HG02571 (cell line): Measurements from ENCODE around the gene ZBTB34.

Source experiments
- ATAC-seq: cut with Tn5 transposase; IDR thresholded peaks from one replicate; pipeline ENCODE4 v1.9.1; 2021; ENCODE audit warnings: mild to moderate bottlenecking, moderate library complexity; ENCODE audit not compliant: unreplicated experiment

The ZBTB34 gene

DNA sequence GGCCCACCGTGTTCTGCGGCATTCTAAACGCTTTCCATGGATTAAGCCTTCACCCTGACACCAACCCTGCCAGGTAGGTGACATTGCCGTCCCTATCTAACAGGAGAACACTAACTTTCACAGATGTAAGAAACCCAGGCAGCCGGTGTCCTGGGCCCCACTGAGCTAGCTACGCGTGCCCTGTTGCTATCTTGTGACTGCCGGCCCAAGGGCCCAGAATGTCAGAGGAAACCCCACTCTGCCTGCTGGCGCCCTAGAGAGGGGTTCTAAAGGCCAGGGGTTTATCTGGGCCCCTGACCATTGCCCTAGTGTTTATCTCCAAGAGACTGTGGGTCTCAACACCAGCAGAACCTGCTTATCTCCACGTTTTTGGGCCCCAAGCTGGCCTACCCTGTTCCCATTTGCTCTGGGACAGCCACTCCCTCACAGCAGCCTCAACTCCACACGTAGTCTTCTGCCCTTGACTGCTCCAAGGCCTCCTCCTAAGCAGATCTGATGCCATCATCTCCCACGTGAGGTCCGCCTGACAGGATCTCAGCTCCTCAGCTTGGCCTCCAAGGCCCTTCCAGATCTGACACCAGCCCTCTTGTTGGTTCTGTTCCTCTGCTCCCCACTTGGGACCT, 18.1 kb upstream of the ZBTB34 start:
- no peak for ATAC-seq

GRCh38 chr9:126842977-126843799, 17.3 kb upstream of the ZBTB34 start:
- no peak for ATAC-seq

DNA sequence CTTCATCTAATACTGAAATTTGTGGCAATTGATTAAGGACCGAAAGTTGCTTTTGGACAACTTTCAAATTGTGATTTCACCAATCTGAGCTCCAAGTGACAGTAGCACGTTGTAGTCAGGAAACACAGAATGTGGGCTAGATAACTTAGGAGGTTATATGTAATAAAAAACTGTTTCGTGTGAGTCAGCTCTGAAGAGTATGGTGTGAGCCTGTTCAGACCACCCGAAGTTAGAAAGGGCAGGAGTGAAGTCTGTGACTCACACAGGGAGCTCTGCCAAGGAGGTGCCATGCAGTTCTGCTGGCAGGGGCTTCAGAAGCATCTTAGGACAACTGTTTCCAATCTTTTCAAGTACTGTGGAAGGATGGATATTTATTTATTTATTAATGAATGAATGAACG, 16.4 kb upstream of the ZBTB34 start:
- ATAC-seq: no peak

GRCh38 chr9:126847051-126847450, 13.4 kb upstream of the ZBTB34 start:
- ATAC-seq: no peak

- ATAC-seq: no peak
Observed at GRCh38 chr9:126849591-126850225, 10.7 kb upstream of the ZBTB34 start.

GRCh38 chr9:126851286-126851880, 9.1 kb upstream of the ZBTB34 start:
- no peak for ATAC-seq

GRCh38 chr9:126852086-126852688, 8.3 kb upstream of the ZBTB34 start:
- ATAC-seq: no peak

DNA sequence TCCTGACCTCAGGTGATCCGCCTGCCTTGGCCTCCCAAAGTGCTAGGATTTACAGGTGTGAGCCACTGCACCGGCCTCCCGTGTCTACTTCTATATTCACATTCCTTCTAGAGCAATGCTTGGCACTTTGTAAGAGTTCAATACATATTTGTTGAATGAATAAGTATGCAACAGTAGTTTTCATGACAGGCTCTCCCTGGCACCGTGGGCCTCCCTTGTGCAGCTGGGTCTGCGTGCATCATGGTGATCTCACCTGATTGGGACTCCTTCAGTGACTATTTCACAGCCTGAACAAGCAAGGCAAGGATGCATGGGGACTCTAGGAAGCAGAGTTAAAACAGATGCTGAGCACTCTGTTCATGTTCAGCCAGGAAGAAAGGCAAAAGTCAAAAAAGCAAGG, 6.8 kb upstream of the ZBTB34 start:
- ATAC-seq: no peak

DNA sequence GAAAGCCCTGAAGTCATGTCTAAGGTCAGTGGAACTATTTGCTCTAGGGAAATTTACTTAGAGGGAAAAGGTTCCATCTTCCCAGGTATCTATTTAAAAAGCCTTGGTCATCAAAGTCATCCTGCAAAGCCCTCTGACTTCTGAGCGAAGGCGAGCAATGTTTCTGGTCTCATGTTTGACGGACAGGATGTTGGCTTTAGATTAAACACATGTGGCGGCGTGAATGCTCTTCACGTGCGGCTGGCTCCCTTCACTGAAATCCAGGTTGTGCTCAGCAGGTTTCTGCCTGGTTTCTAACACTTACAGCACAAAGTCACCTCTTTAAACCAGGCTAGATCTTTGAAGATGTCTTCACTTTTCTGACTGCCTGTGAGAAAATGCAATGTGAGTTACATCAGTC, 5.7 kb upstream of the ZBTB34 start:
- ATAC-seq: no peak

GRCh38 chr9:126856326-126856877, 4.0 kb upstream of the ZBTB34 start:
- no peak for ATAC-seq

GRCh38 chr9:126857261-126857960, 3.0 kb upstream of the ZBTB34 start:
- ATAC-seq: no peak

DNA sequence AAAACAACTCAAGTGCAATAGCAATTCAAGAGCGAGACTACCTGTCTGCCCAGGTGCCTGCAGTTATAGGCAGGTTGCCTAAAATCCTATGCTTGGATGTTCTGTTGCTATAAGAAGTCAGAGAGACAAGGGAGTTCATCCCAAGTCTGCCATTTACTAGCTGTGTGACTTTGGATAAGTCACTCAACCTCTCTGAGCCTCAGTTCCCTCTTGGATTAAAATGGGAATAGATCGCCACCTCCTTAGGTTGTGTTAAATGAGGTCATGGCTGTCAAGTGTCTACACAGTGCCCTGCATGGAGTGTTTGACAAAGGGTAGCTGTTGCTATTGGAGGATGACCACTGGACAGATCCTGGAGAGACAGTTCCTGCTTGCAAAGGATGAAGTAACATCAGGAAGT, 1.3 kb upstream of the ZBTB34 start:
- ATAC-seq: no peak

- peak; percentile 32 for ATAC-seq
Observed at GRCh38 chr9:126860757-126861466, 473 bp downstream of the ZBTB34 start.

- ATAC-seq: no peak
Observed at GRCh38 chr9:126861707-126862103, 1.3 kb downstream of the ZBTB34 start.

- ATAC-seq: no peak
Observed at GRCh38 chr9:126862104-126862761, 1.8 kb downstream of the ZBTB34 start.

DNA sequence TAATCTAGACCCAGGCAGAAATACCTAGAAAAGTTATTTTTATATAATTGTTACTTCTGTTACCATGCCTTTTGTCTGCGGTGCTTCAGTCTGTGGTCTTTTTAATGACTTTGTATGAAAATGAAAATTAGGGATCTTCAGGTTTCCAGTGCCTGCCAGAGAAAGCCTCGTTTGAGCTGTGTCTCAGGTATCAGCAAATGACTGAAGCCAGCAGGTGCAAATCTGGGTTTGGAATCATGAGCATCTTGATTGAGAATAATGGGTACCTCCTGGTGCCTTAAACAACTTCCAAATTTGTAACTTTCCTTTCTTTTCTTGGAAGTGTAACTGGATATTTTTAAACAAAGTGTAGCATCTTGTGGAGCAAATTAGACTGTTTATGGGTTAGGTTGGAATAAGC, 4.3 kb downstream of the ZBTB34 start:
- ATAC-seq: no peak

- ATAC-seq: no peak
Observed at GRCh38 chr9:126869368-126869767, 8.9 kb downstream of the ZBTB34 start.

- ATAC-seq: no peak
Observed at GRCh38 chr9:126872516-126872915, 12.1 kb downstream of the ZBTB34 start.
